ENCODE measurements around the gene TMEM132D. TPM values are rescaled to one million over a fixed set of nuclear protein-coding genes. Genes with fewer than 3 reads are reported as not detected.

Gene TMEM132D
- total and polyA plus RNA-seq, 2 of the 4 experiments (the other 2 are of a cell fraction) = not detected

DNA sequence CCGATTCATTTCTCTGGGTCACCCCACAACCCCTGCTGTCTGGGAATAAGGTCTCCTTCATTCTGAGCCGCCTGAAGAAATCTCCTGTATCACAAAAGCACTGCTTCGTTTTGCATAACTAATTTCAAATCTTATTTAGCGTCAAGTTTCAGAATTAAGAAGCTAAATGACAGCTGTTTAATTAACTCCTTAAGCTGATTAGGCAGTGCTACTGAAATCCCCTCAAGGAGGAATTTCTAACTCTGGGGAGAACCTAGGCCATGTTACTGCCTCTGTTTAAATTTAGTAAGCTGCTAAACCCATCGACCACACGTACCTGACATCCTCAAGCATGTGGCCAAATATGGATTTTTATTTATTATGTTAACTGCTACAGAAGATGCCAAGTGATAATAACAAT is 677.0 kb downstream of the TMEM132D start:
- Histone ChIP-seq H3K79me1 (ENCODE audit: low read depth in 1 of 2, low read length in 2 of 2) (no peaks in the 10 kb centered on the region), H3K36me3 (ENCODE audit: control insufficient read depth, insufficient read depth, low read length) (no peaks in the 10 kb centered on the region)

More for the DNA sequence above, 677.0 kb downstream of the TMEM132D start:
- no peak overlapping the region for H2AK5ac ChIP-seq (ENCODE audit: low read depth, low read length)
- H3K14ac ChIP-seq (replicated peaks; ENCODE audit: low read depth, low read length) = no peak overlapping the region
- DNase-seq (no peak), ATAC-seq (ENCODE audit: low read depth) (no peak)
- no peak overlapping the region for H2BK20ac ChIP-seq (ENCODE audit: low read depth, low read length)
- H2BK15ac ChIP-seq (ENCODE audit: low read depth, low read length) = no peak overlapping the region
- H3K9ac ChIP-seq (ENCODE audit: low read depth, low read length) = no peak overlapping the region
- H2AK9ac ChIP-seq (replicated peaks; ENCODE audit: low read depth, low read length, poor library complexity) = no peak overlapping the region
- H3K4me2 ChIP-seq (ENCODE audit: low read depth, low read length) = no peak overlapping the region
- no peak overlapping the region for H4K91ac ChIP-seq (ENCODE audit: insufficient read depth, low read depth, low read length)
- no peaks in the 10 kb centered on the region for H3K4me1 ChIP-seq (ENCODE audit: control insufficient read depth, insufficient read depth, low read length)
- no peaks in the 10 kb centered on the region for H3K9me1 ChIP-seq (ENCODE audit: insufficient read depth, low read length)
- H3K4me3 ChIP-seq (ENCODE audit: insufficient read depth, low read depth, low read length) = no peak overlapping the region
- no peak overlapping the region for H2BK5ac ChIP-seq (ENCODE audit: low read depth, low read length, poor library complexity, severe bottlenecking)
- no peak for TF ChIP-seq MAFK (IDR thresholded peaks at IDR 0.05; ENCODE audit: low read depth, low read length)
- no peak for TF ChIP-seq SMC3 (IDR thresholded peaks at IDR 0.05; ENCODE audit: low read depth, low read length)
- TF ChIP-seq BHLHE40 (IDR thresholded peaks at IDR 0.05; ENCODE audit: low read depth, low read length) = no peak
- TF ChIP-seq NFE2L2 (IDR thresholded peaks at IDR 0.05; ENCODE audit: low read depth, low read length) = no peak
- no peak for TF ChIP-seq RCOR1 (IDR thresholded peaks at IDR 0.05; ENCODE audit: insufficient replicate concordance, low read length)
- TF ChIP-seq, protein P1, sequence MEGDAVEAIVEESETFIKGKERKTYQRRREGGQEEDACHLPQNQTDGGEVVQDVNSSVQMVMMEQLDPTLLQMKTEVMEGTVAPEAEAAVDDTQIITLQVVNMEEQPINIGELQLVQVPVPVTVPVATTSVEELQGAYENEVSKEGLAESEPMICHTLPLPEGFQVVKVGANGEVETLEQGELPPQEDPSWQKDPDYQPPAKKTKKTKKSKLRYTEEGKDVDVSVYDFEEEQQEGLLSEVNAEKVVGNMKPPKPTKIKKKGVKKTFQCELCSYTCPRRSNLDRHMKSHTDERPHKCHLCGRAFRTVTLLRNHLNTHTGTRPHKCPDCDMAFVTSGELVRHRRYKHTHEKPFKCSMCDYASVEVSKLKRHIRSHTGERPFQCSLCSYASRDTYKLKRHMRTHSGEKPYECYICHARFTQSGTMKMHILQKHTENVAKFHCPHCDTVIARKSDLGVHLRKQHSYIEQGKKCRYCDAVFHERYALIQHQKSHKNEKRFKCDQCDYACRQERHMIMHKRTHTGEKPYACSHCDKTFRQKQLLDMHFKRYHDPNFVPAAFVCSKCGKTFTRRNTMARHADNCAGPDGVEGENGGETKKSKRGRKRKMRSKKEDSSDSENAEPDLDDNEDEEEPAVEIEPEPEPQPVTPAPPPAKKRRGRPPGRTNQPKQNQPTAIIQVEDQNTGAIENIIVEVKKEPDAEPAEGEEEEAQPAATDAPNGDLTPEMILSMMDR (conservative IDR thresholded peaks at IDR 0.05; ENCODE audit: low read depth, low read length) = no peak
- TF ChIP-seq CHD1 (IDR thresholded peaks at IDR 0.05; ENCODE audit: low read depth, low read length) = no peak
- TF ChIP-seq MXI1 (IDR thresholded peaks at IDR 0.05; ENCODE audit: borderline replicate concordance, low read depth, low read length) = no peak
- TF ChIP-seq POLR2A (IDR thresholded peaks at IDR 0.05; ENCODE audit: low read depth, low read length) = no peak
- TF ChIP-seq MAZ (IDR thresholded peaks at IDR 0.05; ENCODE audit: borderline replicate concordance, low read depth, low read length) = no peak
- TF ChIP-seq, protein P2, sequence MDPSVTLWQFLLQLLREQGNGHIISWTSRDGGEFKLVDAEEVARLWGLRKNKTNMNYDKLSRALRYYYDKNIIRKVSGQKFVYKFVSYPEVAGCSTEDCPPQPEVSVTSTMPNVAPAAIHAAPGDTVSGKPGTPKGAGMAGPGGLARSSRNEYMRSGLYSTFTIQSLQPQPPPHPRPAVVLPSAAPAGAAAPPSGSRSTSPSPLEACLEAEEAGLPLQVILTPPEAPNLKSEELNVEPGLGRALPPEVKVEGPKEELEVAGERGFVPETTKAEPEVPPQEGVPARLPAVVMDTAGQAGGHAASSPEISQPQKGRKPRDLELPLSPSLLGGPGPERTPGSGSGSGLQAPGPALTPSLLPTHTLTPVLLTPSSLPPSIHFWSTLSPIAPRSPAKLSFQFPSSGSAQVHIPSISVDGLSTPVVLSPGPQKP (IDR thresholded peaks at IDR 0.05; ENCODE audit: borderline replicate concordance, low read depth, low read length) = no peak
- TF ChIP-seq CEBPB (IDR thresholded peaks at IDR 0.05; ENCODE audit: low read depth, low read length) = no peak
- TF ChIP-seq, protein P3, sequence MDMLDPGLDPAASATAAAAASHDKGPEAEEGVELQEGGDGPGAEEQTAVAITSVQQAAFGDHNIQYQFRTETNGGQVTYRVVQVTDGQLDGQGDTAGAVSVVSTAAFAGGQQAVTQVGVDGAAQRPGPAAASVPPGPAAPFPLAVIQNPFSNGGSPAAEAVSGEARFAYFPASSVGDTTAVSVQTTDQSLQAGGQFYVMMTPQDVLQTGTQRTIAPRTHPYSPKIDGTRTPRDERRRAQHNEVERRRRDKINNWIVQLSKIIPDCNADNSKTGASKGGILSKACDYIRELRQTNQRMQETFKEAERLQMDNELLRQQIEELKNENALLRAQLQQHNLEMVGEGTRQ (IDR thresholded peaks at IDR 0.05; ENCODE audit: low read depth, low read length) = no peak
- TF ChIP-seq RFX5 (IDR thresholded peaks at IDR 0.05; ENCODE audit: low read depth, low read length) = no peak
- no peak for TF ChIP-seq FOS (IDR thresholded peaks at IDR 0.05; ENCODE audit: low read depth, low read length)
- TF ChIP-seq RAD21 (IDR thresholded peaks at IDR 0.05; ENCODE audit: low read length) = no peak
- no CpG with 5 or more reads among the region's 6 CpGs for WGBS, 2 experiments (ENCODE audit: extremely low coverage in 2 of 2, insufficient read length in 1 of 2)
- H3K23ac ChIP-seq (ENCODE audit: low read depth, low read length) = no peak overlapping the region
- peaks cover 19% of the 10 kb centered on the region for H3K9me3 ChIP-seq (ENCODE audit: control insufficient read depth, insufficient read depth, low read length)
- H3K18ac ChIP-seq (ENCODE audit: low read depth, low read length) = no peak overlapping the region
- no peak overlapping the region for H4K8ac ChIP-seq (ENCODE audit: low read depth in 2 of 2, low read length in 2 of 2)
- no TSS peak for BruUV-seq (replicated peaks)
- intact Hi-C loops (cut with micrococcal nuclease) = no loop called here
- H4K20me1 ChIP-seq (ENCODE audit: insufficient read depth, low read length) = no peaks in the 10 kb centered on the region
- no peak overlapping the region for H2AFZ ChIP-seq (replicated peaks; ENCODE audit: low read length, poor library complexity)
- H3K56ac ChIP-seq (ENCODE audit: extremely low read depth, insufficient read depth, low read length) = no peak overlapping the region
- dilution Hi-C loops (cut with HindIII; ENCODE audit: low sequenced_read_pairs, unreplicated experiment) = no loop called here
- ChIA-PET CTCF (no interaction called here), POLR2A (ENCODE audit: unreplicated experiment) (no interaction called here)
- no peak overlapping the region for H4K5ac ChIP-seq (ENCODE audit: low read depth, low read length)
- H3K27me3 ChIP-seq (ENCODE audit: control insufficient read depth, insufficient read depth, low read length) = no peaks in the 10 kb centered on the region
- H3K27ac ChIP-seq (ENCODE audit: insufficient read depth, low read length) = no peak overlapping the region
- H3K4ac ChIP-seq (ENCODE audit: low read depth, low read length) = no peak overlapping the region
- in situ Hi-C loops (cut with MboI; ENCODE audit: low sequenced_read_pairs) = no loop called here
- H2BK120ac ChIP-seq (ENCODE audit: low read depth, low read length) = no peak overlapping the region
